PC-3 (cell line): ENCODE results near the gene PLA1A. TPM values are rescaled to one million over a fixed set of nuclear protein-coding genes. Genes with fewer than 3 reads are reported as not detected.

Experiments used
- ATAC-seq: fragments of 200-7000 bp; cut with Tn5 transposase; 2 replicates; pipeline ENCODE4 v1.9.1; 2020; ENCODE audit warnings: mild to moderate bottlenecking, moderate library complexity
- BruUV-seq: library from RNA; stranded (reverse); fragments of 400-500 nt; replicated peaks from 2 replicates; lab custom pipeline; 2021; lab: Mats Ljungman, UMichigan
- CTCF ChIA-PET: fragments of 300-600 bp; sonication (Branson Sonifier 250); formaldehyde crosslinking; loops from one replicate; lab custom pipeline; 2022; ENCODE audit warnings: antibody characterized with exemption; lab: Charles Lee
- POLR2A ChIA-PET: fragments of 300-600 bp; sonication (Branson Sonifier 250); formaldehyde crosslinking; loops from one replicate; lab custom pipeline; 2022; ENCODE audit warnings: antibody characterized with exemption; ENCODE audit not compliant: unreplicated experiment; lab: Charles Lee
- DNase-seq: peaks from one replicate; pipeline ENCODE4 v3.0.0-alpha.2; 2015
- H2AFZ ChIP-seq: fragments of 300-600 bp; sonication (generic); 2 replicates; pipeline ENCODE4 v1.6.0; 2016; ENCODE audit warnings: antibody characterized with exemption, low read length
- H3F3A ChIP-seq: fragments of 300-600 bp; sonication (generic); one replicate; pipeline ENCODE4 v1.6.0; 2017; ENCODE audit warnings: antibody characterized with exemption, low read length, control low read depth, mild to moderate bottlenecking; ENCODE audit not compliant: unreplicated experiment
- H3K27ac ChIP-seq: fragments of 300-600 bp; sonication (generic); 2 replicates; pipeline ENCODE4 v1.5.1; 2016; ENCODE audit warnings: mild to moderate bottlenecking, low read length
- H3K27me3 ChIP-seq: fragments of 300-600 bp; sonication (generic); 2 replicates; pipeline ENCODE4 v1.6.1; 2016; ENCODE audit warnings: low read length, mixed read lengths
- H3K36me3 ChIP-seq: fragments of 300-600 bp; sonication (generic); 2 replicates; pipeline ENCODE4 v1.6.1; 2016; ENCODE audit warnings: low read depth, mixed run types, low read length, mixed read lengths
- H3K4me1 ChIP-seq: fragments of 300-600 bp; sonication (generic); 2 replicates; pipeline ENCODE4 v1.5.1; 2016; ENCODE audit warnings: low read length; ENCODE audit not compliant: insufficient read depth
- H3K4me2 ChIP-seq: fragments of 300-600 bp; sonication (generic); 2 replicates; pipeline ENCODE4 v1.6.0; 2016; ENCODE audit warnings: low read length
- H3K4me3 ChIP-seq: fragments of 300-600 bp; sonication (generic); 2 replicates; pipeline ENCODE4 v1.5.1; 2016; ENCODE audit warnings: mild to moderate bottlenecking, low read length, mixed read lengths
- H3K79me2 ChIP-seq: fragments of 300-600 bp; sonication (generic); 2 replicates; pipeline ENCODE4 v1.6.1; 2017; ENCODE audit warnings: low read length, mixed read lengths
- H3K9ac ChIP-seq: fragments of 300-600 bp; sonication (generic); 2 replicates; pipeline ENCODE4 v1.6.0; 2016; ENCODE audit warnings: mild to moderate bottlenecking, low read length
- H3K9me2 ChIP-seq: fragments of 300-600 bp; sonication (generic); replicated peaks from 2 replicates; pipeline ENCODE4 v1.6.1; 2016; ENCODE audit warnings: mixed run types, low read length, mixed read lengths
- H3K9me3 ChIP-seq: fragments of 300-600 bp; sonication (generic); 2 replicates; pipeline ENCODE4 v1.6.1; 2016; ENCODE audit warnings: low read length, mixed read lengths
- H4K20me1 ChIP-seq: fragments of 300-600 bp; sonication (generic); 2 replicates; pipeline ENCODE4 v1.6.1; 2016; ENCODE audit warnings: low read length, mixed read lengths
- CTCF ChIP-seq: fragments of 300-600 bp; sonication (generic); conservative IDR thresholded peaks from 2 replicates; pipeline ENCODE4 v1.5.1; 2017; ENCODE audit warnings: antibody characterized with exemption, low read depth, mild to moderate bottlenecking, low read length
- EZH2 ChIP-seq: fragments of 300-600 bp; sonication (generic); IDR thresholded peaks from one replicate; pipeline ENCODE4 v1.6.1; 2017; ENCODE audit warnings: antibody characterized with exemption, mild to moderate bottlenecking, low read length; ENCODE audit not compliant: unreplicated experiment
- EZH2phosphoT487 ChIP-seq: fragments of 300-600 bp; sonication (generic); IDR thresholded peaks from 2 replicates; pipeline ENCODE4 v1.6.1; 2018; ENCODE audit warnings: mild to moderate bottlenecking, antibody characterized with exemption, low read length, borderline replicate concordance
- intact Hi-C: fragments of 100-400 bp; cut with micrococcal nuclease; formaldehyde crosslinking; loops from 2 replicates; pipeline ENCODE4 v1.9.0; 2023
- total RNA-seq: library from RNA; depleted of rRNA; stranded (reverse); fragments of >200 nt; gene quantifications from 2 replicates; pipeline ENCODE4 v1.2.3, GENCODE V29; 2014

The PLA1A gene
- total RNA-seq, 1 experiment from 2014 or later: 0.36 TPM

GRCh38 chr3:119611664-119612063 is 14.0 kb downstream of the PLA1A start:
- H3K9me2 ChIP-seq: no peaks in the 10 kb centered on the region
- no peak overlapping the region for H3K4me3 ChIP-seq
- H4K20me1 ChIP-seq: no peaks in the 10 kb centered on the region
- H3K36me3 ChIP-seq: no peaks in the 10 kb centered on the region
- ChIA-PET CTCF (no interaction called here), POLR2A (interaction anchor here (0.6 kb wide), 1 partner anchor 8 kb away, joined by 3 read pairs; no protein-coding TSS in a partner anchor)
- H3K9ac ChIP-seq: no peak overlapping the region
- no peaks in the 10 kb centered on the region for H3K27me3 ChIP-seq
- H3K27ac ChIP-seq: no peak overlapping the region
- BruUV-seq: no TSS peak
- no peak overlapping the region for H3K4me2 ChIP-seq
- H2AFZ ChIP-seq: no peak overlapping the region
- H3K9me3 ChIP-seq: no peaks in the 10 kb centered on the region
- ATAC-seq (no peak), DNase-seq (no peak)
- TF ChIP-seq EZH2phosphoT487 (no peak), EZH2 (no peak), CTCF (no peak)
- intact Hi-C loops: no loop called here
- no peaks in the 10 kb centered on the region for H3F3A ChIP-seq
- no peaks in the 10 kb centered on the region for H3K4me1 ChIP-seq
- H3K79me2 ChIP-seq: no peaks in the 10 kb centered on the region

GRCh38 chr3:119613201-119613600 is 15.5 kb downstream of the PLA1A start:
- Histone ChIP-seq H3K36me3 (no peaks in the 10 kb centered on the region), H3K9ac (no peak overlapping the region), H3K27ac (no peak overlapping the region), H3K27me3 (no peaks in the 10 kb centered on the region), H4K20me1 (no peaks in the 10 kb centered on the region), H3K9me3 (no peaks in the 10 kb centered on the region), H3K4me1 (no peaks in the 10 kb centered on the region), H3K9me2 (no peaks in the 10 kb centered on the region), H3K4me3 (no peak overlapping the region), H3K79me2 (no peaks in the 10 kb centered on the region), H2AFZ (no peak overlapping the region), H3K4me2 (no peak overlapping the region), H3F3A (no peaks in the 10 kb centered on the region)
- DNase-seq (no peak), ATAC-seq (no peak)
- TF ChIP-seq EZH2phosphoT487: no peak
- no peak for TF ChIP-seq CTCF
- TF ChIP-seq EZH2: no peak
- intact Hi-C loops: no loop called here
- POLR2A ChIA-PET: no interaction called here
- no TSS peak for BruUV-seq
- CTCF ChIA-PET: no interaction called here

- H3K4me1 ChIP-seq: peaks cover 4% of the 10 kb centered on the region
- no peak overlapping the region for H3K4me3 ChIP-seq
- TF ChIP-seq EZH2: no peak
- TF ChIP-seq EZH2phosphoT487: no peak
- no peak for TF ChIP-seq CTCF
- no peak for DNase-seq
- H3K9me2 ChIP-seq: no peaks in the 10 kb centered on the region
- BruUV-seq: no TSS peak
- H3K36me3 ChIP-seq: no peaks in the 10 kb centered on the region
- CTCF ChIA-PET: no interaction called here
- no peak overlapping the region for H2AFZ ChIP-seq
- no peak overlapping the region for H3K4me2 ChIP-seq
- no peaks in the 10 kb centered on the region for H4K20me1 ChIP-seq
- no peak for ATAC-seq
- intact Hi-C loops: no loop called here
- H3F3A ChIP-seq: no peaks in the 10 kb centered on the region
- no peaks in the 10 kb centered on the region for H3K79me2 ChIP-seq
- H3K27me3 ChIP-seq: no peaks in the 10 kb centered on the region
- POLR2A ChIA-PET: no interaction called here
- no peak overlapping the region for H3K9ac ChIP-seq
- H3K9me3 ChIP-seq: no peaks in the 10 kb centered on the region
- H3K27ac ChIP-seq: no peak overlapping the region
Observed at GRCh38 chr3:119613872-119614271, 16.2 kb downstream of the PLA1A start.
